Activated CD4-positive, alpha-beta T cell treated with anti-CD3 and anti-CD28 coated beads, Interleukin-2, amount 50 U/mL, for 24 hours (primary cell): Measurements from ENCODE around the gene CDC14A.

Experiments
- DNase-seq, 2 donors: peaks; one replicate each; pipeline ENCODE4 v3.0.0-alpha.2; 2020; ENCODE audit warnings: low read depth in 1 of 2, low spot score in 1 of 2

CDC14A gene

GRCh38 chr1:100443811-100444571, 91.7 kb downstream of the CDC14A start:
- no peak for DNase-seq

- no peak for DNase-seq
These were observed 93.3 kb downstream of the CDC14A start for GRCh38 chr1:100445565-100445964.

DNA sequence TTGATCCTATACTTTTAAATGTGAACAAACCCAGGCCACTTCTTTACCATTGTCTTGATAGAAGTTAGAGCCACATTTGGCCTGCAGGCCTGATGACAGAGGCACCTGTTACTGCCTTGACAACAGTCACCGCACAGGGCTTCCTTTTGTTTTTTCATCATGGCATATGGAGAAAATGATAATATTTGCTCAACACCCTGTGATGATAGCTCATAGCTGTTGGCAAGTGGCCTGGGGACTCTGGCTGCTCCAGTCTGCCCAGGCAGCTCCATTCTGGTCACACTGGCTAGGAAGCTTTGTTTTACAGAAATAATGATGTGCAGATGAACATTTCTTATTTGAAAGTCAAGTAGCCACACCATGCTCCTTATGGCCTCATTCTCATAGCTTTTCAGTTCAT, 96.1 kb downstream of the CDC14A start:
- DNase-seq: no peak

- no peak for DNase-seq
These were observed 97.2 kb downstream of the CDC14A start for GRCh38 chr1:100449477-100449876.

- no peak for DNase-seq
These were observed 100.3 kb downstream of the CDC14A start for GRCh38 chr1:100452641-100453040.

GRCh38 chr1:100455478-100456072, 103.3 kb downstream of the CDC14A start:
- DNase-seq: no peak

DNA sequence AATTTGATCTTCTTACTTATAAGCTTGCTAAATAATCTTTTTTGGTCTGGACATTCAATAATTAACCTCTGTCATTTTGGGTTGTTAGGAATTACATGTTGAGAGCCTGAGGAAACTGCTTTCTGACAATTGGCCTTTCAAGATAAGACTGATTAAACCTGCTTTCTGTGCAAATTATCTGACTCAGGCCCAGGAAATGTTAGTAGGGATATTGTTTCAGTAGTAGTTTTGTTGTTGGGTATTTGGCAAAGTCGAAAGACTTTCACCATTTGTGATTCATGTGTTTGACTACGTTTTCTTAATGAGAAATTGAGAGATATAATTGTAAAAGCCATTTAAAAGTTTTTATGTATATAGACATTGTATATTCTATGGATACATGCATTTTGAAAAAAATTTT, 104.6 kb downstream of the CDC14A start:
- DNase-seq: no peak

GRCh38 chr1:100457683-100458082, 105.4 kb downstream of the CDC14A start:
- DNase-seq: no peak

DNA sequence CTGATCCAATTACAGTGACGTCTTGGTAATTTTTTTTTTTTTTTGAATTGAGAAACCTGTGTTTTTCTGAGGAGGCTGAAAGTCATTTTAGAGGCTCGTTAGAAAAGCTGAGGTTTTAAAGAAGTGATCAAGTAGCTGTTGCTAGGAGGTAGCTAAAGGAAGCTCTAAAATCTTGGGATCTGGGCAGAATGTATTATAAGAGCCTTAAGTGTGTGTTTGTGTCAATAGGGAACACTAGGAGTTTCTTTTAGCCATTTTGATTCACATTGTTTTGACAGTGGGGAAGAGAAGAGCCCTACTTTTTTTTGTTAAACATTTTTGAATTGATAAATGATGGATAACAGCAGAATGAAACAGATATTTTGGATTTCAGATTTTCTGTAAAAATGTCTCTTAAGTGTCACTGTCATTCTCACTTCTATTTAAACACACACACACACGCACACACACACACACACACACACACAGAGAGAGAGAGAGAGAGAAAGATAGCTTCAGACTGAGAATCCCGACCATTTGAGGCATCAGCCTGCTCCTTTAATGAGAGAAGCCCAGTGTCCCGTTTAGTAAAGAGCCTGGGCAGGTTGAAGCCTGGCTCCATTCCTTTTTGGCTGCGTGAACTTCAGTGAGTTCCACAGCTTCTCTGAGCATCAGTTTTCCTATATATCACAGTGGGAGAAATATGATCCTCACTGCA, 106.5 kb downstream of the CDC14A start:
- DNase-seq: no peak

GRCh38 chr1:100459358-100460114, 107.2 kb downstream of the CDC14A start:
- DNase-seq: peak in 1 of 2 donors; percentile 66

- no peak for DNase-seq
These were observed 108.9 kb downstream of the CDC14A start for GRCh38 chr1:100461222-100461621.

DNA sequence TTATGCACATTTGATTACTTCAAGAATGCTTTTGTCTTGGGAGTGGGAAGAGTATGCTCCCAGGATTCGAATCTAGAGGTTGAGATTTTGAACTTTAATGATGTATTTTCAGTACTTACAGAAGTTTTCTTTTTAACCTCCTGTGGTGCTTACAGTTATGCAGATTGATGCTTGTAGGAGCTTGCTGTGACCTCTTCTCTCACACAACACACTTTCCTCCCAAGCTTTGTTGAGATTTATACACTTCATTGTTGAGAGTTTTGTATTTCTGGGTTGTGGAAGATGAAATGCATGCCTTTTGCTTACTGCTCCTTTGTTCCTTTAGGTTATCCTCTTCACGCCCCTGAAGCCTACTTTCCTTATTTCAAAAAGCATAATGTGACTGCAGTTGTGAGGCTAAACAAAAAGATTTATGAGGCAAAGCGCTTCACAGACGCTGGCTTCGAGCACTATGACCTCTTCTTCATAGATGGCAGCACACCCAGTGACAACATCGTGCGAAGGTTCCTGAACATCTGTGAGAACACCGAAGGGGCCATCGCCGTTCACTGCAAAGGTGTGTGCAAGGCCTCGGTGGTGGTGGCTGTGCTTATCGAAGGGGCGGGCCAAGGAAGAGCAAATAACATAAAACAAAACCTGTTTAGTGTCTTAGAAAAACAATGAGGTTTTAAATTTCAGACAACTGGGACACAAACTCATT, 110.2 kb downstream of the CDC14A start:
- DNase-seq: no peak

GRCh38 chr1:100463791-100464424, 111.6 kb downstream of the CDC14A start:
- peak in 1 of 2 donors; percentile 53 for DNase-seq

DNA sequence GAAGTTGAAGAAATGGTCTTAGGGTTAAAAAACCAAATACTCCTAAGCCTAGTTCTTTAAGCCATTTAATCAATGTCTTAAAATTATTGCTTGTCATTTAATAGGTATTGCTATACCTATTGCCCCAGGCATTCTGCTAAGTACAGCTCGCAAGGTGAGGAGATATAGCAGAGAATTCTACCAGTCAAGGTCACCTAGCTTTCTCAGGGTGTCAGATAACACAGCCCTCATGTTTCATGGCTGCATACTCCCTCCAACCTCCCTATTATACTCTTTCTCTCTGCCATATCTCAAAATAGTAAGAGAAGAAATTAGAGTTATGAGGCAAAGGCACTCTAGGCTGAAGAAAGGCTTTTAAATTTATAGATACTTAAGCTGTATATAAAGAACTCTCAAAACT, 117.3 kb downstream of the CDC14A start:
- DNase-seq: no peak

GRCh38 chr1:100474834-100475233, 122.5 kb downstream of the CDC14A start:
- no peak for DNase-seq

DNA sequence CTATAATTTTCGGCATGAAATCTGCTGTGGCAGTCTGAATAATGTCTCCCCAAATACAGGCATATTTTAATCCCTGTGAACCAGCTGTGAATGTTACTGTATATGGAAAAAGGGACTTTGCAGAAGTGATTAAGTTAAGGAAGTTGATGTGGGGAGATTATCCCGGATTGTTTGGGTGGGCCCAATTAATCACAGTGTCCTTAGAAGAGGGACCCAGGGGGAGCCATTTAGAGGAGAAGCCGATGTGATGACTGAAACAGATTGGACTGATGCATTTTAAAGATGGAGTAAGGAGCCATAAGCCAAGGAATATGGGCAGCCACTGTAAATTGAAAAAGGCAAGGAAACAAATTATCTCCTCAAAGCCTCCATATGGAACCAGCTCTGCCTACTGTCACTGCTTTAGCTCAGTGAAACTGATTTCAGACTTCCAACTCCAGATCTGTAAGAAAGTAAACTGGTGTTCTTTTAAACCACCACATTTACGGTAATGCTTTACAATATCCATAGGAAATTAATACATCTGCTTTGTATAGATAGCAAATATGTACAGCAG, 124.5 kb downstream of the CDC14A start:
- DNase-seq: no peak

DNA sequence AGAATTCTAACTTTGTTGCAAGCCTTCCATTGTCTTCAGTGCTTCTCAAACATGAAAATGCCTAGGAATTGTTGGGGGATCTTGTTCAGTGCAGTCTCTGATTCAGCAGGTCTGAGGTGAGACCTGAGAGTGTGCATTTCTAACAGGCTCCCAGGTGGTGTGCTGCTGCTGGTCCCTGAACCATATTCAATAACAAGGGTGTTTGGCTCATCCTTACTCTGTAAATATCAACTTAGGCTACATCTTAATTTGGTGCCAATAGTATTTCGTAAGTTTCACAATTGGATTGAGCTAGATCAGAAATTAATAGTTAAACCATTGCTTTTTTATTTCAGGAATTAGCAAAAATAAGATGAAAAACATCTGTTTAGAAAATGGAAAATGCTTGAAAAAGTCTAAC, 126.5 kb downstream of the CDC14A start:
- no peak for DNase-seq

DNA sequence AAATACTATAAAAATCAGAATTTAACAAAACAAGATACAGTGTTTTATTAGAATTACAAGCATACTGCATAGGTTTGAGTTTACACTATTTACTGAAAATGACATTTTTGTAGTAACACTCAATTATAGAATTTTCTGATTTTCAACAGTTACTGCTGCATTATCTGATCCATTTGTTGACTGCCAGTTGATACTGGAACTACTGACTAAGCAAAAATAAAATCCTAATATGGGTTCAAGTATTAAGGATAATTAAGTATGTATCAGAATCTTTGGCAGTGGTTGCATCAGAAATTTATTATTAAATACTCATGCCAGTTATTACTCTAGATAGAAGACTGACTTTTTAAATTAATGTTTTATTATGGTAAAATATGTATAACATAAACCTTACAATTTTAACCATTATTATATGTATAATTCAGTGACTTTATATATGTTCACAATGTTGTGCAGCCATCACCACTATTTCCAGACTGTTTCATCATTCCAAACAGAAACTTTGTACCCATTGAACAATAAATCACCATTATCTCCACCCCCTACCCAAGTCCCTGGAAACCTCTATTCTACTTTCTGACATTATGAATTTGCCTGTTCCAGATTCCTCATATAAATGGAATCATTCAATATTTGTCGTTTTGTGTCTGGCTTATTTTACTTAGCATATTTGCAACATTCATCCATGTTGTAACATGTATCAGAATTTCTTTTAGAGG, 127.5 kb downstream of the CDC14A start:
- DNase-seq: no peak

GRCh38 chr1:100481303-100481702, 129.0 kb downstream of the CDC14A start:
- no peak for DNase-seq

DNA sequence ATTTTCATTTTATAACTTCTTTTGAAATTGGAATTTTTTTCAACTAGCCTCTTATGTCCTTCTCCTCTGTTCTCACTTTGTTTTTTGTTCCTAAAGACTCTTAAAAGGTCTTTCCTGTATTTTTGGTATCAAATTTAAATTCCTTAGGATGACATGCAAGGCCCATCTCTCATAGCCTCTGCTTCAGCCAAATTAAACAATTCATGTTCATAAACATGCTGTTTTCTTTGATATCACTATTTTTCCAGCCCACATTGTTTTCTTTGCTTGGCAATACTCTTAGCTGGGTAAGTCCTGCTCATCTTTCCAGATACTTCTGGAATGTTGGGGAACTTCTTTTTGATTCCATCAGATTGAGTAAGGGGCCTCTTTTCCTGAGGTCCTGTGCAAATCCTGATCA, 129.9 kb downstream of the CDC14A start:
- no peak for DNase-seq
